IMR-90 (cell line): ENCODE measurements around the gene HNRNPC. TPM values are rescaled to one million over a fixed set of nuclear protein-coding genes. Genes with fewer than 3 reads are reported as not detected.
"Not testable (repeated sequence)": the region's sequence is repeated elsewhere in the genome, so short reads cannot be mapped to it uniquely, and the experiment has no call there.

Experiments
- ATAC-seq: fragments of 200-7000 bp; cut with Tn5 transposase; 2 replicates; pipeline ENCODE4 v1.9.1; 2020; ENCODE audit warnings: low read depth, mild to moderate bottlenecking, moderate library complexity
- BruUV-seq: library from RNA; stranded (reverse); fragments of 400-500 nt; replicated peaks from 2 replicates; lab custom pipeline; 2021; lab: Mats Ljungman, UMichigan
- CTCF ChIA-PET: fragments of 300-600 bp; formaldehyde crosslinking; extraction: SDS; loops from one replicate; lab custom pipeline; 2021; ENCODE audit warnings: antibody characterized with exemption; lab: Yijun Ruan, JAX
- POLR2A ChIA-PET: fragments of 300-600 bp; sonication (Branson Sonifier 250); formaldehyde crosslinking; loops from one replicate; lab custom pipeline; 2022; ENCODE audit warnings: antibody characterized with exemption; ENCODE audit not compliant: unreplicated experiment; lab: Charles Lee
- DNase-seq: peaks from one replicate; pipeline ENCODE4 v3.0.0; 2013
- H2AFZ ChIP-seq: replicated peaks from 2 replicates; pipeline ENCODE3; 2013; ENCODE audit warnings: low read length, mild to moderate bottlenecking; ENCODE audit not compliant: poor library complexity
- H2AK5ac ChIP-seq: 2 replicates; pipeline ENCODE4 v1.6.1; 2013; ENCODE audit warnings: low read depth, low read length, inconsistent platforms
- H2AK9ac ChIP-seq: replicated peaks from 2 replicates; pipeline ENCODE3; 2013; ENCODE audit warnings: mild to moderate bottlenecking, low read depth, low read length, moderate library complexity; ENCODE audit not compliant: poor library complexity
- H2BK120ac ChIP-seq: 2 replicates; pipeline ENCODE4 v1.6.1; 2013; ENCODE audit warnings: low read depth, low read length, inconsistent platforms
- H2BK15ac ChIP-seq: 3 replicates; pipeline ENCODE4 v1.6.1; 2013; ENCODE audit warnings: low read depth, low read length, inconsistent platforms
- H2BK20ac ChIP-seq: 2 replicates; pipeline ENCODE4 v1.6.1; 2013; ENCODE audit warnings: low read depth, mild to moderate bottlenecking, inconsistent platforms, low read length, moderate library complexity
- H2BK5ac ChIP-seq: 2 replicates; pipeline ENCODE4 v1.6.1; 2013; ENCODE audit warnings: mild to moderate bottlenecking, low read depth, low read length, inconsistent platforms; ENCODE audit not compliant: poor library complexity, severe bottlenecking
- H3K14ac ChIP-seq: replicated peaks from 2 replicates; pipeline ENCODE4 v1.6.1; 2013; ENCODE audit warnings: low read depth, low read length, inconsistent platforms
- H3K18ac ChIP-seq: 2 replicates; pipeline ENCODE4 v1.6.1; 2013; ENCODE audit warnings: low read depth, low read length, control low read depth
- H3K23ac ChIP-seq: 2 replicates; pipeline ENCODE4 v1.6.1; 2013; ENCODE audit warnings: low read depth, low read length, inconsistent platforms
- H3K27ac ChIP-seq: 2 replicates; pipeline ENCODE4 v1.5.1; 2013; ENCODE audit warnings: mild to moderate bottlenecking, control low read depth, low read length; ENCODE audit not compliant: insufficient read depth
- H3K27me3 ChIP-seq: 2 replicates; pipeline ENCODE4 v1.6.1; 2013; ENCODE audit warnings: low read length; ENCODE audit not compliant: control insufficient read depth, insufficient read depth
- H3K36me3 ChIP-seq: 2 replicates; pipeline ENCODE4 v1.6.1; 2013; ENCODE audit warnings: low read length, mixed read lengths; ENCODE audit not compliant: control insufficient read depth, insufficient read depth
- H3K4ac ChIP-seq: 2 replicates; pipeline ENCODE4 v1.6.1; 2013; ENCODE audit warnings: low read depth, low read length, inconsistent platforms
- H3K4me1 ChIP-seq: 2 replicates; pipeline ENCODE4 v1.6.1; 2013; ENCODE audit warnings: low read length, mixed read lengths; ENCODE audit not compliant: control insufficient read depth, insufficient read depth
- H3K4me2 ChIP-seq: 2 replicates; pipeline ENCODE4 v1.6.1; 2013; ENCODE audit warnings: low read depth, mild to moderate bottlenecking, control low read depth, low read length, moderate library complexity
- H3K4me3 ChIP-seq: 2 replicates; pipeline ENCODE4 v1.5.1; 2013; ENCODE audit warnings: low read depth, mild to moderate bottlenecking, control low read depth, low read length, moderate library complexity; ENCODE audit not compliant: insufficient read depth
- H3K56ac ChIP-seq: 2 replicates; pipeline ENCODE4 v1.6.1; 2013; ENCODE audit warnings: low read length, inconsistent platforms; ENCODE audit not compliant: insufficient read depth; ENCODE audit errors: extremely low read depth
- H3K79me1 ChIP-seq, 2 experiments: 2 replicates each; pipeline ENCODE4 v1.6.1; 2013; ENCODE audit warnings: low read length in 2 of 2, inconsistent platforms in 1 of 2, low read depth in 1 of 2
- H3K9ac ChIP-seq: 2 replicates; pipeline ENCODE4 v1.6.1; 2013; ENCODE audit warnings: low read depth, low read length, control low read depth
- H3K9me1 ChIP-seq: 2 replicates; pipeline ENCODE4 v1.6.1; 2013; ENCODE audit warnings: low read length, inconsistent platforms; ENCODE audit not compliant: insufficient read depth
- H3K9me3 ChIP-seq: 2 replicates; pipeline ENCODE4 v1.6.1; 2013; ENCODE audit warnings: low read length; ENCODE audit not compliant: control insufficient read depth, insufficient read depth
- H4K20me1 ChIP-seq: 2 replicates; pipeline ENCODE4 v1.6.1; 2013; ENCODE audit warnings: low read length, inconsistent platforms; ENCODE audit not compliant: insufficient read depth
- H4K5ac ChIP-seq: 2 replicates; pipeline ENCODE4 v1.6.1; 2013; ENCODE audit warnings: mild to moderate bottlenecking, low read depth, low read length, control low read depth
- H4K8ac ChIP-seq, 2 experiments: 2 replicates each; pipeline ENCODE4 v1.6.1; 2013; ENCODE audit warnings: low read depth in 2 of 2, low read length in 2 of 2, control low read depth in 1 of 2, inconsistent platforms in 1 of 2
- H4K91ac ChIP-seq: 2 replicates; pipeline ENCODE4 v1.6.1; 2013; ENCODE audit warnings: low read depth, low read length, inconsistent platforms; ENCODE audit not compliant: insufficient read depth
- WGBS, 2 experiments: methylation state at CpG; one replicate each; pipeline versions ENCODE4 v1.1.5 to v1.1.7; 2013; ENCODE audit warnings: missing lambda C conversion rate in 2 of 2; ENCODE audit not compliant: insufficient read length in 1 of 2; ENCODE audit errors: extremely low coverage in 2 of 2; 5-methylcytosine and 5-hydroxymethylcytosine counted together
- dilution Hi-C: fragments of 300-500 bp; cut with HindIII; formaldehyde crosslinking; loops from one replicate; pipeline ENCODE4 v1.14.3; 2018; ENCODE audit warnings: low sequenced_read_pairs; ENCODE audit not compliant: unreplicated experiment
- in situ Hi-C: fragments of 300-500 bp; cut with MboI; formaldehyde crosslinking; loops from 3 replicates; pipeline ENCODE4 v1.14.3; 2019; ENCODE audit warnings: low sequenced_read_pairs, inconsistent platforms, mixed read lengths
- intact Hi-C: fragments of 100-400 bp; cut with micrococcal nuclease; formaldehyde crosslinking; loops from 2 replicates; pipeline ENCODE4 v1.10.0; 2022
- polyA plus RNA-seq, 3 experiments: library from polyadenylated mRNA; depleted of rRNA; stranded (reverse); fragments of >200 nt; gene quantifications; 2 replicates each; pipeline ENCODE4 v1.2.3, GENCODE V29; 2012; ENCODE audit warnings: low replicate concordance in 1 of 3
- total RNA-seq: library from RNA; depleted of rRNA; stranded (reverse); fragments of >200 nt; gene quantifications from 2 replicates; pipeline ENCODE4 v1.2.3, GENCODE V29; 2012

Gene HNRNPC
- total and polyA plus RNA-seq, 2 of the 4 experiments (the other 2 are of a cell fraction): 308 to 615 TPM

GRCh38 chr14:21281917-21282316 lies 12.7 kb upstream of the HNRNPC start:
- H3K4me3 ChIP-seq, H4K20me1 ChIP-seq, in situ Hi-C loops, BruUV-seq, H3K23ac ChIP-seq, H4K8ac ChIP-seq, ATAC-seq, dilution Hi-C loops, H4K5ac ChIP-seq, H2BK120ac ChIP-seq, H2AK5ac ChIP-seq, H3K27ac ChIP-seq, H2AFZ ChIP-seq, H3K79me1 ChIP-seq, H3K36me3 ChIP-seq, H3K9me1 ChIP-seq, H4K91ac ChIP-seq, H2AK9ac ChIP-seq, H3K18ac ChIP-seq, H2BK20ac ChIP-seq, H3K4me2 ChIP-seq, H3K4me1 ChIP-seq, H2BK15ac ChIP-seq, H2BK5ac ChIP-seq, H3K9me3 ChIP-seq, DNase-seq, H3K9ac ChIP-seq, POLR2A ChIA-PET, intact Hi-C loops, H3K4ac ChIP-seq, CTCF ChIA-PET, H3K27me3 ChIP-seq, H3K56ac ChIP-seq, H3K14ac ChIP-seq: not testable (repeated sequence)
- no CpG with 5 or more reads among the region's 8 CpGs for WGBS, 2 experiments
